Measurements from ENCODE around the gene HOXA13.
A peak's percentile ranks its signal among the peaks of the same experiment; 100 is the strongest.

- TF ChIP-seq CTCF (IDR thresholded peaks at IDR 0.05; ENCODE audit: poor library complexity) (no peak), EZH2 (IDR thresholded peaks at IDR 0.05; ENCODE audit: borderline replicate concordance) (peak; percentile 90)
These were observed 26.9 kb downstream of the HOXA13 start for GRCh38 chr7:27172823-27173510.

Data from hepatocyte (in vitro differentiated cells).